Activated CD4-positive, CD25-positive, alpha-beta regulatory T cell (primary cell): Measurements from ENCODE around the gene USP13.

ENCODE experiments used
- DNase-seq, 4 experiments: peaks; one replicate each; lab custom pipeline; 2025; lab: John Stamatoyannopoulos, UW

USP13 gene

DNA sequence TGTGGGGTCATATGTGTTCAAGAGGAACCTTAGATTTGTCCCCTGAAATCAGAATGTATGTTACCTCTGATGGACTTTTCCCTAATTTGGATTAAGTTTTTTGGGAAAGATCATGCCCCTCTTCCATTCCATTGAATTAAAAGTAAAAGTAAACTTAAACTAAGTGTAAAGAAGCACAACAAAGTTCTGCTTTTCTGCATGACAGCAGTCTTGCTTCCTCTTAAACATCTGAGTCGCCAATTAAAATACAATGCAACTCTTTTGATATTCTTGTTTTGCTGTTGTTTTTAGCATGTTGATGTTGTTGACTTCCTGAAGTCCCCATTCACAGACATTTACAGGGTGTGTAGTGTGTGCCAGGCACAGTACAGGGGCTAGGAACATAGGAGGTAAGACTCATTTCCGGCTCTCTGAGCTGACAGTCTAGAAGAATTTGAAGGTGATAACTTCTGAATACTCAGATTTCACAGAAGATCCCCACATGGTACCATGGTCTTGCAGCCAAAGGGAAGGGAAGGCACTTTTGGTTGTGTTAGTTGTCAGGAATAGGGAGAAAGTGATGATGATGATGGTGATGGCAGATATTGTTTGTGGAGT lies 45.0 kb downstream of the USP13 start:
- DNase-seq, result no peak

DNA sequence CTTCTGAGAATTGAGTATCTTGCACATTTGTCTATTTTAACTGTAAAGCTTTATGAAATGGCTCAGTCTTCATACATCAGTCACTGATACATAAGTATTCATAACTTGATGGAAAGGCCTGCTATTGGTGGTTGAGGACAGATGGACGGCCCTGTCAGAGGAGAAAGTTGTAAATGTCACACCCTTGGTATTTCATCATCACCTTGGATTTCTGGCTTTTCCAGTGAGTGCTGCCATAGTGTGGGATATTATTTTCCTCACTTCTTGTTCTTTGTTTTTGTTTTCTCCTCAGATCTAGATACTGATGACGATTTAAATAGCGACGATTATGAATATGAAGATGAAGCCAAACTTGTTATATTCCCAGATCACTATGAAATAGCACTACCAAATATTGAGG lies 47.9 kb downstream of the USP13 start:
- DNase-seq, result no peak

DNA sequence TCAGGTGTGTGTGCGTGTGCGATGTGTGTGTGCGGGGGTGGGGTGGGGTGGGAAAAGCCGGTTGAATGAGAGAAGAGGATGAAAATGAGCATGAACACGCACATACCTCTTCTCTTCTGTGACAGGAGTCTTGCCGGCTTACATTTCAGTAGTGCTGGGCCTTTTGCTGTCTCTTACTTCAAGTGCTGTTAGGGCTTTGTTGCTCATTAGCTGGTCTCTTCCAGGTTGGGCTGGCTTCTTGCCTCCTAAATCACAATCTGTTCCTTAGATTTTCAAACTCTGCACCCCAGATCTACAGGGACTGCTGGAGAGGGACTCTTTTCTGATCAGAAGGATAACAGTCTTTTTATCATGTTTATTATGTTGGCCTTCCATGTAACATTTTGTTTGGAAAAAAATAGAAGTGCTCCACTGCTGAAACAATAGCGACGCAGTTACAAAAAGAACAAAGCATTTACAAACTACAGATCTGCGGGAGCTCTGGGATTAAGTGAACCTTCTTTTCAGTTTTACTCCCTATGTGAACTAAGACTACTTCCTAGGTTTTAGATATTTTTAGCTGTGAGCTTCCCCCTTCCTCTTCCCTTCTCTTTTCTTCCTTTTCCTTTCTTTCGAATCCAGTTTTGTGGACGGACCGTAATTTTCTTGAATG lies 48.5 kb downstream of the USP13 start:
- DNase-seq, result no peak

DNA sequence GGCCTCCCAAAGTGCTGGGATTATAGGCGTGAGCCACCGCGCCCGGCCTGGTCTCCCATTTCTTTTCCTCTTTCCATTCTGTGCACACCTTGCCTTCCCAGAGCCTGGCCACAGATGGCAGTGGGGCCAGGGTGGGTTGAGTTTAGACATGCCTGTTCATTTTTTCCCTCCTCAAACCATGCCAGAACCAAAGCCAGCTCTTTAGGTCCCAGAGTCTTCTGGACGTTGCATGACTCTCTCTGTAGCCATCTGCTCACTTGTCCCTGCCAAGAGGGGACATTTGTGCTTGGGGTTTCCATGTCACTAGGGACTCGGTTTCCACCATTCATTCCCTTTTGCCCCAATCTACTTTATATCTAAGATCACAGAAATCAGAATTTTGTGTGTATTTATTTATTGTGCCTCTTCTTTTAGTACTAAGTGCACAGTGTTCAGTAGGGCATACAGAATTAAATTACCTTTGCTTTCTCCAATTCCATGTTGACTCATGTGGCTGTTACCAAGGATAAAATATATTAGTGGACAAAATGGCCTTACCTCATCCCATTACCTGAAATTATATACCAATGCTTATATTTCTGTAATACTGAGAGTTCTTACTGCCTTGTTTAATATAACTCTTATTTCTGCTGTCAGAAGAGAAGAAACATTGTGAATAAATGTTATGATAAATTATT lies 49.6 kb downstream of the USP13 start:
- DNase-seq, result no peak

DNA sequence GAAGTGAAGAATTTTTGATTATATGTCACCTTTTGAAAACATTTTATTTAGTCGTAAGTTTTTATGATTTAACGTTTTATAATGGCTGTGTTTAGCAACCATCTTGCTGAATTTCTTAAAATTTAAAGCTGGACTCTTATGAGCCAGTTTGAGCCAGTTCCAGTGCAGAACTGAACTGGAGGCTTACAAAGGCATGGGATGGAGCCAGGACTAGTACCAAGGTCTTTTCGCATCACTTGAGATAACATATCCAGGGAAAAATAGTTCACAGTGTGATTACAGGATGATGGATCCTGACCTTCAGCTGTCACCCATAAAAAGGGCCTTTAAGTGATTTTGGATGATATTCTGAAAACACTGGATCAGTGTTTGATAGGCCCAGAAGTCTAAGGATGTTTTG lies 51.0 kb downstream of the USP13 start:
- DNase-seq, result no peak

GRCh38 chr3:179706233-179706632 lies 53.4 kb downstream of the USP13 start:
- no peak for DNase-seq

DNA sequence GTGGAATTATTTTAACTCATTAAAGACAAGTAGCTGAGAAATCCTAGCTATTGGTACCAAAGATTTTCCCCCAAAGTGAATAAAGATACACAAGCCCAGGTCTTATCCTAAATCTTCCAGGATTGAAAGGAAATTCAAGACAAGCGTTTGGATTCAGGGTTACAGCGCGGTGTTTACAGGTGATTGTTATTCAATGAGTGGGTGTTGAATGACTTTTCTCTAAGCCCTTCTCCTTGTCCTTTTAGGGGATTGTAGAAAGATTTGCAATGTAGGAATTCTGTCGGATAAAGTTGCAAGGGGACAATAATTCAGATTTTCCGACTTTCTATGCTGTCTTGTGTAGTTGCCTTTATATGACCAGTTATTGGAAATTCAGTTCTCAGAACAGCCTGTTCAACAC lies 57.2 kb downstream of the USP13 start:
- no peak for DNase-seq

DNA sequence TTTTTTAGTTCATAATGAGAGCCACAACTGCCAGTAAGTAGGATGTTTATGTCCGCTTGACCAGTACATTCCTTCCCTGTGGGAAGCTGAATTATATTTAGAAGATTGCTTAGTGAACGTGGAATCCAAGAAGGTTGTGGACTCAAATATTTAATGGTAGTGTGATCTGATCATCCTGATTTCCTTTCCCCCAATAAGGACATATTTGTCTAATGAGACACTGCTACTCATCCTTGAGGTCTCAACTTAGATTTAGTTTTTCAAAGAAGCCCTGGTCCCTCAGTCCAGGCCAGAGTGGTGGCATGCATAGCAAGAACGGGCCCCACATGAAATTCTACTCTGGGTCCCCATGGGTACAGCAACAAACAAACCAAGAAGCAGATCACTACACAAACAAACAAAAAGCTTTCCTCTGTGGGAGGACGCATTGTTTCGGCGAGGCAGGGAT lies 60.8 kb downstream of the USP13 start:
- no peak for DNase-seq

GRCh38 chr3:179715582-179715981 lies 62.7 kb downstream of the USP13 start:
- DNase-seq, result no peak

DNA sequence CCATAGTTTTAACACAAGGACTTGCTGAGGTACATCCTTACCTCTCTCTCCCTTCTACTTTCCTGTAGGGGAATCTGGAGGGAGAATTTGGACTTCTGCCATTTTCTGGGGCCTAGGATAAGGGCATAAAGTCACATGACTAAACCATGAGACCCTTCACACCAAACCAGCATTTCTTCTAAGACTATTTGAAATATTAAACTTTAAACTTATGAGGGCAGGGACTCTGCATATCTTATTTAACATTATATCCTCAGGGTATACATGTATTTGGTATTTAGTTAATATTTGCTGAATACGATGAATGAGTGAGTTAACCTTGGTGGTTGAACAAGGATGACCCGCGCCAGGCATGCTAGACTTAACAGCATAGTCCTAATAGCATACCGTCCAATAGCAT lies 63.4 kb downstream of the USP13 start:
- no peak for DNase-seq

- no peak for DNase-seq
Observed at GRCh38 chr3:179716811-179717210, 64.0 kb downstream of the USP13 start.

- DNase-seq, result no peak
Observed at GRCh38 chr3:179717219-179717618, 64.4 kb downstream of the USP13 start.

GRCh38 chr3:179719048-179719734 lies 66.4 kb downstream of the USP13 start:
- no peak for DNase-seq

DNA sequence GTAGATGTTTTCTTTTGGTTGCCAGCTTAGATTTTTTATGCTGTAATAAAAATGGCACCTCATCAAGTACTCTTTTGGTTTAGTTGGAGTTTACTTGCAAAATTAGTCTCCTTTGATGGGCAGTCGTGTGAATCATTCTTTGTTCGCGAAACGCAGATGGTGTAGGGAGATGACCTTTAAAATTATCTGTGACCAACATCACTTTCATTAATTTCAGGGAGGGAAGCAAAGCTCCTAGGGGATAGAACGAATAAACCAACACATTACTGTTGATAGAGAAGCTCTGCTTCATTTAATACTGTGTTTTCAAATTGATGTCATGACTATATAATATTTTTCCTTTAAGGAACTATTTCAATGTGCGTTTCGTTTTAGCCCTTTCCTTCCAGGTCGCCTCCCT lies 67.4 kb downstream of the USP13 start:
- no peak for DNase-seq

- DNase-seq, result no peak
Observed at GRCh38 chr3:179723617-179724016, 70.8 kb downstream of the USP13 start.

GRCh38 chr3:179726075-179726699 lies 73.3 kb downstream of the USP13 start:
- DNase-seq, result no peak

- DNase-seq, result no peak
Observed at GRCh38 chr3:179729086-179729485, 76.2 kb downstream of the USP13 start.

- no peak for DNase-seq
Observed at GRCh38 chr3:179729981-179730380, 77.1 kb downstream of the USP13 start.

- no peak for DNase-seq
Observed at GRCh38 chr3:179730506-179730905, 77.7 kb downstream of the USP13 start.

- DNase-seq, result no peak
Observed at GRCh38 chr3:179731544-179731943, 78.7 kb downstream of the USP13 start.

- no peak for DNase-seq
Observed at GRCh38 chr3:179732661-179733348, 80.0 kb downstream of the USP13 start.

DNA sequence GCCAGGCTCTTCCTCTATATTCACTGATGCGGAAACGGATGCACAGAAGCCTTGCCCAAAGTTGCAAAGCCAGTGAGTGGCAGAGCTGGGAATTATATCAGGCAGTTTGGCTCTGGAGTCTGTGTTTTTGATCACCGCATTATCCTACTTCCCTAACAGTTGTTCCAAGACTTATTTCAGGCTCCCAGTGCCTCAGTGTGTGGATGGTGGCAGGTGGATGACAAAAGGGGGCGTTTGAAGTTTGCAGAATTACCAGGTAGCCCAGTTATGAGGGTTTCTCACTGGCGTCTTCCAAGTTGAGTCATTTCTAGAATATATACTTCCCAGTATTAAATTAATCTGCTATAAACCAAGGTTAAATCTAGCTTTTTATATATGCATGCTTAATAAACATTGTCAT lies 81.0 kb downstream of the USP13 start:
- no peak for DNase-seq
